GM13976 (cell line): ENCODE data around the gene ADRA2C.

ENCODE experiments used
- DNase-seq: peaks from one replicate; pipeline ENCODE4 v3.0.0; 2012; ENCODE audit warnings: low spot score
- in situ Hi-C: fragments of 300-500 bp; cut with MboI; formaldehyde crosslinking; loops from one replicate; pipeline ENCODE4 v1.12.0; 2022; ENCODE audit warnings: low sequenced_read_pairs, mixed read lengths, inconsistent platforms; ENCODE audit not compliant: unreplicated experiment
- TF ChIP-seq, protein P1 (sequence below): IDR thresholded peaks from 2 replicates; pipeline ENCODE4 v1.5.1; 2012; ENCODE audit warnings: borderline replicate concordance, mild to moderate bottlenecking; ENCODE audit not compliant: insufficient read depth; ENCODE audit errors: extremely low read depth, missing control alignments, control extremely low read depth

Gene ADRA2C

DNA sequence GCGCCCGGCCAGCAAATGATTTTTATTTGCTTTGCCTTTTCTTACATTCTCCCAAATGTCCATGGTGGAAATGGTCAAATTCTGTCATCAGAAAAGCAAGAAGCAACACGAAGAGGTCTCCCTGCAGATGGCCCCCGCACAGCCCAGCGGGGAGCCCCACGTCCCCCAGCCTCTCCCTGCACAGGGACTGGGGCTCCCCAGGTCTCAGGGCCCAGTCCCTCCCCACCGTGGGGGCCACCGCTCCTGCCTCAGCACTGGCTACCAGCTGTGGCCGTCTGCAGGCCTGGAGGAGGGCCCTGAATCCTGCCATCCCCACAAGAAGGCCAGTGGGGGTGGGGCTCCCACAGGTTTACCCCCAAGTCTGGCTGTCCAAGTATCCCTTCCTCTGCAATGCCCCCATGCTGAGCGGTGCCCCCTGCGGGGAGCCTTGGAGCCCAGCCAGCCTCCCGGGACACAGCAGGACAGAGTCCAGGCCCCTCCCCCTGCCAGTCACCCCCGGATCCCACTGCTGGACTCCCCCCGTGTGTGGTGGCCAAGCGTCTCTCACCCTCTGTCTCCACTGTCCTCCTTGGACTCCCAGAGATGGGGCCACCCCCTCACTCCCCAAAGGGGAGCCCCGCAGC, 38.2 kb upstream of the ADRA2C start:
- in situ Hi-C loops: no loop called here
- no peak for DNase-seq
- TF ChIP-seq, protein P1, sequence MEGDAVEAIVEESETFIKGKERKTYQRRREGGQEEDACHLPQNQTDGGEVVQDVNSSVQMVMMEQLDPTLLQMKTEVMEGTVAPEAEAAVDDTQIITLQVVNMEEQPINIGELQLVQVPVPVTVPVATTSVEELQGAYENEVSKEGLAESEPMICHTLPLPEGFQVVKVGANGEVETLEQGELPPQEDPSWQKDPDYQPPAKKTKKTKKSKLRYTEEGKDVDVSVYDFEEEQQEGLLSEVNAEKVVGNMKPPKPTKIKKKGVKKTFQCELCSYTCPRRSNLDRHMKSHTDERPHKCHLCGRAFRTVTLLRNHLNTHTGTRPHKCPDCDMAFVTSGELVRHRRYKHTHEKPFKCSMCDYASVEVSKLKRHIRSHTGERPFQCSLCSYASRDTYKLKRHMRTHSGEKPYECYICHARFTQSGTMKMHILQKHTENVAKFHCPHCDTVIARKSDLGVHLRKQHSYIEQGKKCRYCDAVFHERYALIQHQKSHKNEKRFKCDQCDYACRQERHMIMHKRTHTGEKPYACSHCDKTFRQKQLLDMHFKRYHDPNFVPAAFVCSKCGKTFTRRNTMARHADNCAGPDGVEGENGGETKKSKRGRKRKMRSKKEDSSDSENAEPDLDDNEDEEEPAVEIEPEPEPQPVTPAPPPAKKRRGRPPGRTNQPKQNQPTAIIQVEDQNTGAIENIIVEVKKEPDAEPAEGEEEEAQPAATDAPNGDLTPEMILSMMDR: no peak

- DNase-seq: no peak
- in situ Hi-C loops: no loop called here
- TF ChIP-seq, protein P1: no peak
Measured at GRCh38 chr4:3729188-3729881, 36.9 kb upstream of the ADRA2C start.

- TF ChIP-seq, protein P1: no peak
- DNase-seq: no peak
- in situ Hi-C loops: no loop called here
Measured at GRCh38 chr4:3729882-3730226, 36.3 kb upstream of the ADRA2C start.

DNA sequence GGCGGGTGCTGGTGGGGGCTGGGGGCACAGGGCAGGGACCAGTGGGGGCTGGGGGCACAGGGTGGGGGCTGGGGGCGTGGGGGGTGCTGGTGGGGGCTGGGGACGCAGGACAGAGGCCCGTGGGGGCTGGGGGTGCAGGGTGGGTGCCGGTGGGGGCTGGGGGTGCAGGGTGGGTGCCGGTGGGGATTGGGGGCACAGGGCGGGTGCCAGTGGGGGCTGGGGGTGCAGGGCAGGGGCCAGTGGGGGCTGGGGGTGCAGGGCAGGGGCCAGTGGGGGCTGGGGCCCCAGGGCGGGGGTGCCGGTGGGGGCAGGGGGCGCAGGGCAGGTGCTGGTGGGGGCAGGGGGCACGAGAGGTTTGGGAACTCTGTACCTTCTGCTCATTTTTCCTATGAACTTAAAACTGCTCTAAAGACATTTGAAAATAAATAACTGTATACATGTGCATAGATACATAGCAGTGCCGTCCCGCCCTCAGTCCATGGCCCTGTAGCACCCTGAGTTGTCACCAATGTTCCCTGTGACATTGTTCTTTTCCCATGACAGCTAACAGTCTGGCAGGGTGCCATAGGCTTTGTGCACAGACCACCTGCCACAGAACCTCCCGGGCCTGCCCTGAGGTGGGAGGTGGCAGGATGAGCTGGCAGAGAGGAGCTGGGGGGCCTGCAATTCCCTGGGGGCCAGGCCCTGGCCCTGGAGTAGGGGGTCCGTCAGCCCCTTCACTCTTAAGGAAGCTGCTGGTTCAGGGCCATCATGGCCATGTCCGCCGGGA, 35.6 kb upstream of the ADRA2C start:
- DNase-seq: no peak
- TF ChIP-seq, protein P1: no peak
- in situ Hi-C loops: no loop called here

DNA sequence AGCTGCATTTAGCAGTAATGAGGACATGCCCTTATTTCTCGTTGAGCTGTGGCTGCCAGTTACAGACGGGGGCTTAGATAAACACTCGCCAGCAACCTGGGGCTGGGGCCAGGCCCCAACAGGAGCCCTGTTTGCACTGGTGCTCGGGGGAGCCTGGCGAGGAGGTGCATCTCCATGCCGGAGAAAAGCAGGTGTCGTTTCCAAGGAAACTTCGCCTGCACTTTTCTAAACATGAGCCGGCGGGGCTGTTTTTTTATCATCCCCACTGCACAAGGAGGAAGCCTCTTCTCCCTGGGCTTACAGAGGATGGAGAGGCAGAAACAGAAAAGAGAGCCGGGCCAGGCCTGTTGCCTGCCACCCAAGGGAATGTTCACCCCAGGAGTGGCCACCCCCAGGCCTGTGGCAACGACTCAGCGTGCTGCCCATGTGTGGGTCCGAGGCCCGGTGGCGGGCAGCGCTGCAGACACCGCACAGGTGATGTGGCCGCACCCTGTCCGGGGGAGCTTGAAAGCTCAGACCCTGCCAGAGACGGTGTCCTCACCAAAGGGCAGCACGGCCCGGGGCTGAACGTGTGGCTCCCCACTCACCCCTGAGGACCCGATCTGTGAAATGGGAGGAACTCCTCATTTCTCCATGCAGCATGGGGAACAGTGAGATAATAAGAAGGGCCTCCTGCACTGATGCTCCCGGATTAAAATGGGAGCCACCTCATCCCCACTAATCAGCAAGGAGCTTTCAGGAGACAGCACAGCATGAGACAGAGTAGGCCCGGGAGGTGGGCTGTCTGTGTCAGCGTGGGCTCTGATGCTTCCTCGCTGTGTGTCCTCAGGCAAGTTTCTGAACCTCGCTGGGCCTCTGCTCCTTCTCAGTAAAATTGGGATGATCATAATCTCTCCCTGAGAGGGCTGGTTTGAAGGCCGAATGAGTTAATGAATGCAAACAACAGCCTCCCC, 33.8 kb upstream of the ADRA2C start:
- TF ChIP-seq, protein P1: no peak
- in situ Hi-C loops: no loop called here
- no peak for DNase-seq

DNA sequence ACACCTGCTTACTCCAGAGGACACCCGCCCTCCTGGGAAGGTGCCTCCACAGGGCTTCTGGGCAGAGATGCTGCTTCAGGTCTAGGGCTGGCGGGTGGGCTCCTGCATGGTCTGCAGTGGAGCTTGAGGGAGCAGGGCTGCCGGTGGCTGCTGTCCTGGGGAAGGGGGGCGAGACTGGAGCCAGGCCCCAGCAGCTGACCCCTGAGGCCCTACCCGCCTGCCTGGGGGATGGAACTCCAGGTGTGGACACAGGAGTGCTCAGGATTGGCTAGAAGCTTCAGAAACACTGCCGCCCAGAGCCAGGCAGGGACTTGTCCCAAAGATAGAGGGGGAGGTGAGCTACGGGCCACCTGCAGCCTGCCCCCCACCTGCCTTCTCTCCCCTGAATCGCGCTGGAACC, 33.0 kb upstream of the ADRA2C start:
- DNase-seq: no peak
- in situ Hi-C loops: no loop called here
- TF ChIP-seq, protein P1: no peak
